ENCODE results near the gene PLA2G2D. TPM values are rescaled to one million over a fixed set of nuclear protein-coding genes. Genes with fewer than 3 reads are reported as not detected.

PLA2G2D gene
- total RNA-seq, 1 donor from 2014 or later: 0.16 TPM

GRCh38 chr1:20109223-20109856 lies 10.0 kb downstream of the PLA2G2D start:
- Mint-ChIP-seq H3K4me3 (no peak overlapping the region), H3K36me3 (ENCODE audit: low read depth) (no peaks in the 10 kb centered on the region), H3K27me3 (no peaks in the 10 kb centered on the region), H3K27ac (no peak overlapping the region), H3K4me1 (no peaks in the 10 kb centered on the region), H3K9me3 (no peaks in the 10 kb centered on the region)
- no peak for ATAC-seq (ENCODE audit: low read depth)
- TF ChIP-seq CTCF (IDR thresholded peaks at IDR 0.05): no peak
- no peak for DNase-seq
- CTCF ChIA-PET: no interaction called here
- POLR2A ChIA-PET: no interaction called here
- intact Hi-C loops (cut with micrococcal nuclease): no loop called here

- H3K4me1 Mint-ChIP-seq: no peaks in the 10 kb centered on the region
- ChIA-PET POLR2A (no interaction called here), CTCF (no interaction called here)
- H3K27me3 Mint-ChIP-seq: no peaks in the 10 kb centered on the region
- DNase-seq: no peak
- H3K9me3 Mint-ChIP-seq: no peaks in the 10 kb centered on the region
- no peak for ATAC-seq (ENCODE audit: low read depth)
- intact Hi-C loops (cut with micrococcal nuclease): no loop called here
- no peak overlapping the region for H3K27ac Mint-ChIP-seq
- H3K4me3 Mint-ChIP-seq: no peak overlapping the region
- TF ChIP-seq CTCF (IDR thresholded peaks at IDR 0.05): no peak
- H3K36me3 Mint-ChIP-seq (ENCODE audit: low read depth): no peaks in the 10 kb centered on the region
These were observed 10.8 kb downstream of the PLA2G2D start for GRCh38 chr1:20108366-20109123.

GRCh38 chr1:20107796-20108195 lies 11.5 kb downstream of the PLA2G2D start:
- TF ChIP-seq CTCF (IDR thresholded peaks at IDR 0.05): no peak
- no peaks in the 10 kb centered on the region for H3K27me3 Mint-ChIP-seq
- ATAC-seq (ENCODE audit: low read depth): no peak
- H3K36me3 Mint-ChIP-seq (ENCODE audit: low read depth): no peaks in the 10 kb centered on the region
- intact Hi-C loops (cut with micrococcal nuclease): no loop called here
- no peaks in the 10 kb centered on the region for H3K4me1 Mint-ChIP-seq
- DNase-seq: no peak
- no peak overlapping the region for H3K4me3 Mint-ChIP-seq
- H3K9me3 Mint-ChIP-seq: no peaks in the 10 kb centered on the region
- CTCF ChIA-PET: no interaction called here
- POLR2A ChIA-PET: no interaction called here
- H3K27ac Mint-ChIP-seq: no peak overlapping the region

GRCh38 chr1:20107351-20107750 lies 12.0 kb downstream of the PLA2G2D start:
- no peaks in the 10 kb centered on the region for H3K36me3 Mint-ChIP-seq (ENCODE audit: low read depth)
- no peak for TF ChIP-seq CTCF (IDR thresholded peaks at IDR 0.05)
- H3K9me3 Mint-ChIP-seq: no peaks in the 10 kb centered on the region
- no peaks in the 10 kb centered on the region for H3K4me1 Mint-ChIP-seq
- POLR2A ChIA-PET: no interaction called here
- ATAC-seq (ENCODE audit: low read depth) (no peak), DNase-seq (no peak)
- intact Hi-C loops (cut with micrococcal nuclease): no loop called here
- no peak overlapping the region for H3K4me3 Mint-ChIP-seq
- H3K27ac Mint-ChIP-seq: no peak overlapping the region
- CTCF ChIA-PET: no interaction called here
- no peaks in the 10 kb centered on the region for H3K27me3 Mint-ChIP-seq

GRCh38 chr1:20105856-20106255 lies 13.5 kb downstream of the PLA2G2D start:
- DNase-seq: no peak

More at GRCh38 chr1:20105856-20106255, 13.5 kb downstream of the PLA2G2D start:
- H3K4me3 Mint-ChIP-seq: no peak overlapping the region
- POLR2A ChIA-PET: no interaction called here
- CTCF ChIA-PET: no interaction called here
- no peak for TF ChIP-seq CTCF (IDR thresholded peaks at IDR 0.05)
- no peak for ATAC-seq (ENCODE audit: low read depth)
- no peaks in the 10 kb centered on the region for H3K9me3 Mint-ChIP-seq
- H3K27ac Mint-ChIP-seq: no peak overlapping the region
- H3K4me1 Mint-ChIP-seq: peaks cover 5% of the 10 kb centered on the region
- no peaks in the 10 kb centered on the region for H3K27me3 Mint-ChIP-seq
- intact Hi-C loops (cut with micrococcal nuclease): no loop called here
- no peaks in the 10 kb centered on the region for H3K36me3 Mint-ChIP-seq (ENCODE audit: low read depth)
